HG02884 (cell line): ENCODE data around the gene EDIL3.
"Not testable (repeated sequence)": the region's sequence is repeated elsewhere in the genome, so short reads cannot be mapped to it uniquely, and the experiment has no call there.

Source experiments
- ATAC-seq: cut with Tn5 transposase; IDR thresholded peaks from one replicate; pipeline ENCODE4 v1.9.1; 2021; ENCODE audit warnings: mild to moderate bottlenecking, moderate library complexity; ENCODE audit not compliant: unreplicated experiment

Gene EDIL3

DNA sequence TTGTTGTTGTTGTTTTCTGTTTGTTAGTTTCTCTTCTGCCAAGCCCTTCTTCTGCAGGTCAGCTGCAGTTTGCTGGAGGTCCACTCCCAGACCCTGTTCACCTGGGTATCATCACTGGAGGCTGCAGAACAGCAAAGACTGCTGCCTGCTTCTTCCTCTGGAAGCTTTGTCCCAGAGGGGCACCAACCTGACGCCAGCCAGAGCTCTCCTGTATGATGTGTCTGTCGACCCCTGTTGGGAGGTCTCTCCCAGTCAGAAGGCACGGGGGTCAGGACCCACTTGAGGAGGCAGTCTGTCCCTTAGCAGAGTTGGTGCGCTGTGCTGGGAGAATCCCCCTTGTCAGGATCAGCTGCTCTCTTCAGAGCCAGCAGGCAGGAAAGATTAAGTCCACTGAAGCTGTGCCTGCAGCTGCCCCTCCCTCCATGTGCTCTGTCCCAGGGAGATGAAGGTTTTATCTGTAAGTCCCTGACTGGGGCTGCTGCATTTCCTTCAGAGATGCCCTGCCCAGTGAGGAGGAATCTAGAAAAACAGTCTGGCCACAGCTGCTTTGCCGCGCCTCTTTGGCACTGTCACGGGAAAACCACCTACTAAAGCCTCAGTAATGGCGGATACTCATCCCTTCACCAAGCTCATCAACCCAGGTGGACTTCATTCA is 299.2 kb downstream of the EDIL3 start:
- ATAC-seq, result no peak

DNA sequence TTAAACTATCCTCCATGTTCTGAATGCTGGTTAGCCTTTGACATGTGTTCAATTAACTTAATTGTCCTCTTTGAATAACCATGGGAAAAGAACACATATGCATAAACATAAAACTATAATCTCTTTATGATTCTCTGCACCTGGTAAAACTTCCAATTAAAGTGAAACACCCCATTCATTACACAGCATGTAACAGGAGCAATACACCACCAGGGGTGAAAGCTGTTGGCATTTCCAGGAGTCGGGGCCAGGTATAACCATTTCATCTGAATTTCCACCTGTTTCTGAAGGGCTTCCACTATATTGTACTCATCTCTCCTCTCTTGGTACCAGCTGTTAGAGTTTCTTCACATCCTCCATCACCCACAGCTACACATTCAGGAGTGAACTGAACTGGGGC is 303.8 kb downstream of the EDIL3 start:
- no peak for ATAC-seq

DNA sequence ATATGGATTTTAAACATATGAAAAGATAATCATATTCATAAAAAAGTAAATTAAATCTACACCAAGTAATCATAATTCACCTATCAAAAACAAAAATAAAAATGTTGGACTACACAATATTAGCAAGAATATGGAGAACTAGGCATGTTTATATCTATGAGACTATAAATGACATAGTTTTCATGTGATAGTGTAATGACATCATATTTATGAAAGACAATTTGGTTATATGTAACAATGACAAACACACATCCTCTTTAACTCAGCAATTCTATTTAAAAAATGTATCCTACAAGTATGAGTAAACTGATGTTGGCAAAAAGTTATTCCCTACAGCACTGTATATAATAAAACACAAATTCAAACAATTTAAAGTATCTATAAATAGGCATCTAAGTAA is 312.3 kb downstream of the EDIL3 start:
- no peak for ATAC-seq

DNA sequence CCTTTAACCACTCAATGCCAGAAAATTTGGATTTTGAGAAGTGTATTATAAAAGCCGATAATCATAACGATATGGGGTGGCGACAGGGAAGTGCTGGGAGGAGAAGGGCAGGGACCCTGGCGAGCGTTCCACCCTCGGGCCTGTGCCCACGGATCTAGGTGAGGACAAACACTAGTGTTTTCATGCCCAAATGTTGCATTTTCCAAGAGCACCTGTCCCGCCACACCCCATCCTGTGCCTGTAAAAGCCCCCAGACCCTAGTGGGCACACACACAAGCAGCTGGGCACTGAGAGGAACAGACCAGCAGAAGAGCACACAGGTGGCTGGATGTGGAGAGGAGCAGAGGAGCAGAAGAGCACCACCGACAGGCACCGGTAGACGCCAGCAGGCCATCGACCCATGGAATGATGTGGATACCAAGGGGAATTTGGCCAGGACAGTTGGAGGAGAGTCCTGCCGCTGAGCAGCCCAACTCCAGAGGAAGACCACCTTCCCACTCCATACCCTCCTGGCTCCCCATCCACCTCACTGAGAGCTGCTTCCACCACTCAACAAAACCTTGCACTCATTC is 315.0 kb downstream of the EDIL3 start:
- ATAC-seq, result no peak

DNA sequence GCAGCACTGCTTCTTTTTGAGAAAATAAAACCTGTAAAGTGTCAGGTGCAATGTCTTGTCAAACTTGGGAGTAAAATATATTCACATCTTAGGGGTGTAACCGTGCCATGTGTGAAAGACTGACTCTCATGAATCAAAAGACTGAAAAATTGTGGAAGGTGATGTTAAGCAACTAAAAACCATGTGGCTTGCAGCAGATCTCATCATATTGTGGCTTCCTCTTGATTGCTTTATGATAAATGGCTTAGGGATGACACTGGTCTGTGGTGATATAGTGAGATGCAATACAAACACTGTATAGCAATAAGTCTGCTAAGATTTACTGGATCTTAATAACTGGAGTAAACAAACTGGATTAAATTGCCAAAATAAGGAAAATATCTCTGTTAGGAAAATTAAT is 321.6 kb downstream of the EDIL3 start:
- ATAC-seq, result no peak

DNA sequence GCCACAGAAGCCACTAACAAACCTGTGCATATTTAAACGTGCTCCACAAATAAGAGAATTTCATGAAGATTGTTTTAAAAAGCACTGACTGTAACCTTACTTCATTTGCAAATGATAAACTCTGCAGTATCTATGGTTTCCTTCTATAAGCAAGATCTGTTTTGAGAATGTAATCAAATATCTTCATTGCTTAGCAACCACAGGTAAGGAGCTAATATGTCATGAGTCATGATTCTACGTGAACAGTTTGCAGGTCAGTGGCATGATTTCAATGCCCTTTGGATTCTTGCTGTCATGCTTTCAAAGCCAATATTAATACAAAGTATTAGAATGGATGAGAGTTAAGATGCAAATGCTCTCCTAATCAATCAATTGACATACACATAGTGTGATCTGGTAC is 325.0 kb downstream of the EDIL3 start:
- ATAC-seq, result no peak

DNA sequence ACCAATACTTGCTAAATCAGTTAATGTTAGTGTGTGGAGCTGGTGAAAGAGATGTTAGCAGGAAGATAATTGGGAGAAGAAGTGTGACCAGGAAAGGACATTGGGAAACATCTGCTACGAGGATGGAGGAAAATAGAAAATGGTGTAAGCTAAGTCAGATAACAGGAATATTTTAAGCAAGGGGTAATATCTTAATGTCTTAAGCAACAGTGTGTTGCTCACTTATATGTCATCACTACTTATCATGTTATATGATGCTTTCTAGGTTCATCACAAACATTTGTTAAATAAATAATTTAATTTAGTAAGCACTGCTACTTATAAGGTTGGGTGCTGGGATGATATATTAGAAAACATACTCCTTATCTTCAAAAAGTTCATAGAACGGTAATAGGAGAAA is 326.1 kb downstream of the EDIL3 start:
- ATAC-seq, result no peak

DNA sequence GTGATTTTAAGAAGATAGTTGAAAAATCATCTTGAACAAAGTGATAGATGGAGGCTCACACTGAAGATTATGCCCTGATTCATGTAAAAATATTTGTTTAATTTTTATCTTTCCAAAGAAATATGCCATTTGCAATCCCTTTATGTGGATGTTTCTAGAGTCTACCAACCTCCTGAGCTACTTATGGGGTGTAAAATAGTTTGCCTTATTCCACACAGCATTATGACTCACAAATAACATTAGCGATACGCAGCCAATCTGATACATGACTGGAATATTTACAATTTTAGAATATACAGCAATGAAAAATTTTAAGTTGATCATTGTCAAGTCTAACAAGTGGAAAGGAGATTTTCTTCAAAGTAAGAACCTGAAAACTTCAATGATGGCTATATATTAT is 327.5 kb downstream of the EDIL3 start:
- no peak for ATAC-seq

DNA sequence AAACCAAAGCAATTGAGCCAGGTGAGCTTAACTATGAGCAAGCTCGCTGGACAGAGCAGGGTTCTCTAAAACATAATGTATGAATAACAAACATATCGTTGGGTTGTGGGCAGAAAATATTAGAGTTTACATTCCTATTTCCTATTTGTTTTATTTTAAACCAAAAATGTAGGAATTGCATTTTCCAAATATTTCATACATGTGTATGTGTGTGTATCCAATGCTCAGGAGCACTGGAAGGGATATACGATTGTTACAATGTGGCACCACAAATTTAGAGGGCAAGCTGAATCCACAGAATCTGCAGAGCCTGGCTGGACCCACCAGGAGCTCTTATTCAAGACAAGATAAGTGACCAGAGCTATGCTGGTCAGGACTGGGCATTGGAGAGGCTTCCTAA is 338.7 kb downstream of the EDIL3 start:
- no peak for ATAC-seq

DNA sequence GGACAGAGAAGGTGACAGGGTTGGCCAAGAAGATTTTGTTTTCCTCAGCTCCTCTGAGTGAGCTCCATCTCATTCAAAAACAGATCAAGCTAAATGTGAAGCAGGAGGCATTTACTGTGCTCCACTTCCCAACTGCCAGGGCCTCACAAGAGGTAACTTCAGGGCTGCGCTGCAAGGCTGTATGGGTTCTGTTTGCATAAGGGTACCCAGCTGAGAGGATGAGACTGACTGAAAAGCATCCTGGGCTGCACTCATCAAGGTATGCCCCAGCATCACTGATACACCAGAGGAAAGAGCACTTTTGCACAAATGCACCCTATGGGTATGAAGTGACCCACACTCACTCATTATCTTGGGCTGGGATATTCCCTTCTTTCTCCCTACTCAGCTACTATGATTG is 347.8 kb downstream of the EDIL3 start:
- no peak for ATAC-seq

DNA sequence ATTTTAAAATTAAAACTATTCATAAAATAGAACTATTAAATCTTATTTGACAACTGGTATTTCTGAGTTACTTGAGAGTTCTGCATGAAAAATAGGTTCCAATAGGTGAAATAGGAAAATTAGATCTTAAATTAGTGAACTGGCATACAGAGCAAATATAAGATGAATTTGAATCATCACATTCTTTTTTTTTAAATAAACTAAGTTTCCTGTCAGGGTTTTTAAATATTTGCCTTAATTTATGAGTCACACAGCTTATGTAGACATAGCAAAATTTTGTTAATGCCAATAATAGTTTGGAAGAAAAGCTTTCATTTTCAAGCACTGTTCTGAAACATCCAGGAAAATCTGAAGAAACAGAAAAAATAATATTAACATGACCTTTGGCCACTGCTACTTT is 352.4 kb downstream of the EDIL3 start:
- ATAC-seq, result no peak

DNA sequence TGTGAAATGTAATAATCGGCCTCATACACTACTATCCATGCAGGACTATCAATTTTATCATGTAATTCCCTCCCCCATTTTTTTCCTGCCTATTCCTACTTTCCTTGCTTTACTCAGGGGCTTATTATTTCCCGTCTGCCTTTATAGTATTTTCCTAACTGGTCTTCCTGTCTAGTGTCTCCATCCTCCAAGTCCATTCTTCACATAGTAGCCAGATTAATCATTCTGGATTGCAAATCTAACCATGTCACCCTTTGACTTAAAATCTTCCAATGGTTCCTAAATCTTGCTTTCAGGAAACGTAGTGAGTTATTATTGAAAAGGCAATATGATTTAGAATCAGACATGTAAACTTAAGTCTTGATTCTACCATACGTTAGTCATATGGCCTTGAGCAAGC is 356.6 kb downstream of the EDIL3 start:
- ATAC-seq, result no peak

DNA sequence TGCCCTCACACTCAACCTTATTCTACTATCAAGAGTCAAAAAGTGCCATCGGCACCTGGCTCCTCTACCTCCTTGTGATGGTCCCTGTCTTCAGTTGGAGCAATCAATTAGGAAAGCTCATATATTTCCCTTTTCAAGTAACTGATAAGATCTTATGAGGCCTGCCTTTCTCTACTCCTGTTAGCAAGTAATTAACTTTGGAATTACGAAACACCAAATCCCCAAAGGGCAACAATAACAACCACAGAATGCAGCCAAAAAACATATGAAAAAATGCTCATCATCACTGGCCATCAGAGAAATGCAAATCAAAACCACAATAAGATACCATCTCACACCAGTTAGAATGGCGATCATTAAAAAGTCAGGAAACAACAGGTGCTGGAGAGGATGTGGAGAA is 366.2 kb downstream of the EDIL3 start:
- ATAC-seq, result not testable (repeated sequence)

DNA sequence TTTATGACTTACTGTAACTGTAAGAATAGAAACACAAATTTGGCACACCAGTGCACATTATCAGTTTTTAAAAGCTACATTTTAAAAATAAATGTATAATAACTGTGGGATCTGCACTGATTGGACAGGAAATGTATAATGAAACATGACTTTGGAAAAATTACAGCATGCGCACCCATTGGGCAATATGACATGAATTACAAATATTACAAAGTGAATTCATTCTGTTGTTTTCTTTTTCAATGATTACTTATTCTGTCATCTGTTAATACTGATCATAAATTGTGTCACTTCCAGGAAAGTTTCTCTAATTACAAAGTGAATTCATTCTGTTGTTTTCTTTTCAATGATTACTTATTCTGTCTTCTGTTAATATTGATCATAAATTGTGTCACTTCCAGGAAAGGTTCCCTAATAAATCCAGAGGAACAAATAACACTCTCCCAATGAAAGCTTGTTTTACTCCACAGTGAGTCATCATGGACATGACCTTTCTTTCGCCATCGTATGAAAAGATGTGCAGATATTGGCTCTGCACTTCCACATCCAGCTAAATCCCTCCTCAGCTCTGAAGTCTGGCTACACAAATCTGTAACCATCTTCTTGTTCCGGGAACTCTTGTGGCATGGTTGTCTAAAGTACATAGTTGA is 367.0 kb downstream of the EDIL3 start:
- no peak for ATAC-seq

DNA sequence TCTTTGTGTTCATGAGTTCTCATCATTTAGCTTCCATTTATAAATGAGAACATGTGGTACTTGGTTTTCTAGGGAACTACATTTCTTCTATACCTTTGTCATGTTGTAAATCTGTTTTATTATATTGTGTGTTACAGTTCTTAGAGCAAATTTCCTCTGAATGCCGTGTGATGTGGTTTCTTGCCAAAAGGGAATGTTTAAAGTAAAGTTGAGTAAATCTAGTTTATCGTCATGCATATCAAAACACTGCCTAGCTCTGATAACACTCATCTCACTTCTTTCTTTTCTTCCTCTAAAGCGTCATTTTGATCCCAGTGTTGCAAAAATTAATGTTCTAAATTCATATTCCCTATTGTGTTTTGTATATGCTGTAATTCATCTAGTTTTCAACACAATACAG is 368.6 kb downstream of the EDIL3 start:
- ATAC-seq, result no peak

DNA sequence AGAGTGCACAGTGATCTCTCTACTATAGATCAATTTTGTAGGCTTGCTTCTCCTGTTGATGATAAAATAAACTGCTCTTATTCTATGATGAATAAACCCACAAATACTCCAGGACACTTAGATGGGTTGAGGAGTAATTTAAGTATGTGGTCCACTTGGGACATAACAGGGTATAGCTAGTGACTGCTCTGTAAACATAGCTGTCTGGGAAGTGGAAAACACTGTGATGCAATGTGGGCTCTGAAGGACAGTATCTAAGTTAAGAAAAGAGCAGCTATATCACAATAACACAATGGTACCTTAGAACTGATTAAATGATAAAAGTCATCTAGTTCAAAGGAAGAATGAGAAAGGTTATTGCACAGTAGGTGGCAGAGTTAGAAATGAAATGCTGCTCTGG is 369.7 kb downstream of the EDIL3 start:
- no peak for ATAC-seq

DNA sequence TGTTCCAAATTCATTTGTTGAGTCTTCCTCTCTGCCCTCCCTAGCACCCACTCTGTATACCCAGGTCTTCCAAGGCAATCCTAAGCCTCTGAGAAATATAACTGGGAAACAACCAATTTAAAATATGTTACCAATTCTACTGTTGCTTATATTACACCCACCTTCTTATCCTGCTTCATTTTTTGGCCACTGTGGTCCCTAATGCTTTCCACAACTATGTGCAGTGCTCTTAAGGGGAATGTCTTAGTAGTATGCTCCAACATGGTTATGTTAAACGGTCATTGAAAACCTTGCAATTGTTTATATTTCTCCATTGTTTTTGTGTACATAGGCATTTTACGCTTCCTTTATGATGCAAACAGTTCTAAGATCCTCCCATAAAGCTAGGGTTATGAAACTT is 390.9 kb downstream of the EDIL3 start:
- ATAC-seq, result no peak

DNA sequence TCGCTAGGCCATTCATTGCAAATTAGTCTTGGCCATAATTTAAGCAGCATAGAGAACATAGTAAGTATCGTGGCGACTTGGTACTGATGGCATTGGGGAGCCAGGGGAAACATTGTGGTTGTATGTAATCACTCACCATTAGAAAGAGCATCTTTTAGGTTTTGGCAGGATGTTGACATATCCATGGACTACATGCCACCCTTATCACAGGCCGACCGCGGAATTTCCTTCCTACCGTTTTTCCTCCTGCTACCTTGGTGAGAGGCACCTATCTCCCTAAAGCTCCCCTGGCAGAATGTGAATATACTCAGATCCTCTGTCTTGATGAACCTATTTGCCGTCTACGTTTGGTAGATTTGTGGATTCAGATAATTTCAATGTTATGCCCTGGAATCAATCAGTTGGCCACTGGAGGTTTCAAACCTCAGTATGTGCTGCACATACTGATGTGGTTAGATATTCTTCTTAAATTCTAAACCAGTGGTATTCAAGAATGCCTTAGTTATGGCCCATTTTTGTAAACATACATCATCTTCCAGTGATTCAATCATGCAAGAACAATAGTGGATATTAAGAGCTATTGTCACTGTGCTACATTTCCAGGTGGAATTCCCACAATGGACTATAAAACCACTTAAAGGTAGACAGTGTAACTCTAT is 393.0 kb downstream of the EDIL3 start:
- ATAC-seq, result no peak

DNA sequence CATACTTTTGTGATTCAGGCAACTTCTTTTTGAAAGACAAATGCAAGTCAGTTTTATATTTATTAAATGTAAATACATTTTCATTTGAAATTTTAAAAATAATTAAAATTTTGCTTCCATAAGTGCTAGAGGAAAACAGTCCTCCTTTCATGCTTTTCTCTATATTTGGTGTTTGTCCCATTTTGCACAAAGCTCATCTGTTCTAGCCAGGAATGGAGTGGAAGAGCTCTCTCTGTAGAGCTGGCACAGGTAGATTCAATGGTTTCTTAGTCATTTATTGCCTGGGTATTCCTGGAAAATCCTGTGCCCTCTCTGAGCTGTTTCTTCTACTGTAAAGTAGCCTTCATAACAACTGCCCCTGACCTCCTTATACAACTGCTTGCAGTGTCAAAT is 396.4 kb downstream of the EDIL3 start:
- no peak for ATAC-seq

DNA sequence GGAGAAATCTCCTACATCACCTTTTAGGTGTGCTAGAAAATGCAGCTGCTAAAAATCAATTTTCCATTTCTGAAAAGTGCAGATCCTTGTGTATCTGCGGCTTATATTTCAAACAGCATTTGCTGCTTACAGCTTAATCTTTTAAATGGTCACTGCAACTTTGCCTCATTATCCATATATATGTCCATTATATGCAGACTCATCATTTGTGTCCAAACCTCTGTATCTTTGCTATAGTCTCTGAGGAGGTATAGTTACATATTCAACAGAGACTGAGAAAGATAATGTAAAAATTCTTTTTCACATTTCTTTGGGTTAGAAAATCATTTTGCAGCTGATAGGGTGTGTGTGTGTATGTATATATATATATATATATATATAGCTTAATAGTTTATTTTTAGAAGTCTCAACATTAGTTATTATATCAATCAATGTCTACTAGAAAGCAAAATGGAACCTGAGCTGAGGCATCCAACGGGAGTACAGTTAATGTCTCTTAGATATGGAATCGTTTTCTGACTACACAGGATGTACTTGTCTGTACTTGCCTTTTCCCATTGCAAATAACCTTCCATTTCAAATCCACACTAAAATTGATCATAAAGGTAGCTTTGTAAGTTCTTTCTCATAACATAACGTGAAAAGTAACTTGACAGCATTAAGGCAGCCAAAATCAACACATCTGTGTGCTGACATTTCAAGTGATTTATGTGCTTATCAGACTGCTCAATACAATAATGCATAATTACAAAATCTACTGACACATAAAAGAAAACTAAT is 397.0 kb downstream of the EDIL3 start:
- no peak for ATAC-seq

DNA sequence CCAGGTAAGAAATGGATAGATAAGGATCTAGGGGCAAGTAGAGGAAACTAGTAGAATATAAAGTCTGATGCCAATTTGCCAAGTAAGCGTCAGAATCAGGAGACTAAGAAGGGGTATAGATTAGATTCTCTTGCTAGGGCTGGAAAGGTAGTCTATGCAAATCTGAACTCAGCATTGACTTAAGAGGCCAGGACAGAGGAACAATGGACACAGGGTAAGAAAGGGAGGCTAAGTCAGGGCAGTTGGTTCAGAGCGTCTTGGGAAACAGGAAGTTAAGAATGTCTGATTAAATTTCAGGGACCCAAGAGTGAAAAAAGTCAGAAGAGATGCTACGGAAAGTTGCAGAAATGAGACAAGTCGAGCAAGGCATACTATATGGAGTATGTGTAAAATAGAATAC is 400.8 kb downstream of the EDIL3 start:
- ATAC-seq, result no peak
